Measurements from ENCODE around the gene ANO5.

GRCh38 chr11:22221143-22221542 lies 28.3 kb downstream of the ANO5 start:
- TF ChIP-seq CTCF (conservative IDR thresholded peaks at IDR 0.05 in 1 of 2, IDR thresholded peaks at IDR 0.05 in 1 of 2; ENCODE audit: low read depth in 1 of 2, low read length in 2 of 2) = no peak
- no peak for TF ChIP-seq EZH2 (IDR thresholded peaks at IDR 0.05; ENCODE audit: low read length, missing control alignments)

Data from fibroblast of lung (primary cell).